Suprapubic skin (tissue), 4 donors: ENCODE data around the gene TIMM23. TPM values are rescaled to one million over a fixed set of nuclear protein-coding genes. Genes with fewer than 3 reads are reported as not detected.

Experiments used
- DNase-seq, 2 donors: peaks; one replicate each; pipeline ENCODE4 v3.0.0-alpha.2; 2019; ENCODE audit warnings: low spot score in 2 of 2
- H3K27ac ChIP-seq: fragments of 200-600 bp; sonication (generic); one replicate; pipeline ENCODE4 v1.5.1; 2019
- H3K27me3 ChIP-seq: fragments of 200-600 bp; sonication (generic); one replicate; pipeline ENCODE4 v1.5.1; 2019
- H3K36me3 ChIP-seq: fragments of 200-600 bp; sonication (generic); one replicate; pipeline ENCODE4 v1.5.1; 2019
- H3K4me1 ChIP-seq: fragments of 200-600 bp; sonication (generic); one replicate; pipeline ENCODE4 v1.5.1; 2019
- H3K4me3 ChIP-seq: fragments of 200-600 bp; sonication (generic); one replicate; pipeline ENCODE4 v1.5.1; 2019; ENCODE audit warnings: mild to moderate bottlenecking
- H3K9me3 ChIP-seq: fragments of 200-600 bp; sonication (generic); one replicate; pipeline ENCODE4 v1.5.1; 2019
- EP300 ChIP-seq: sonication (generic); formaldehyde crosslinking; IDR thresholded peaks from one replicate; pipeline ENCODE4 v1.6.1; 2017; ENCODE audit warnings: antibody characterized with exemption
- POLR2A ChIP-seq, 2 donors: fragments of 450-650 bp; IDR thresholded peaks; one replicate each; pipeline ENCODE4 v1.6.1; 2017; ENCODE audit warnings: antibody characterized with exemption in 2 of 2, mild to moderate bottlenecking in 2 of 2, moderate library complexity in 2 of 2
- POLR2AphosphoS5 ChIP-seq, 3 donors: sonication (generic); formaldehyde crosslinking; IDR thresholded peaks; one replicate each; pipeline ENCODE4 v1.6.1; 2017; ENCODE audit warnings: antibody characterized with exemption in 3 of 3
- WGBS: methylation state at CpG from one replicate; pipeline ENCODE4 v1.1.5; 2018; 5-methylcytosine and 5-hydroxymethylcytosine counted together
- total RNA-seq, 4 donors: library from RNA; depleted of rRNA; stranded (reverse); fragments of >200 nt; gene quantifications; one replicate each; pipeline ENCODE4 v1.1.0, GENCODE V29; 2016
- TF ChIP-seq, protein P1 (sequence below), 2 donors: fragments of 200-600 bp in 1 of 2; fragments of 450-650 bp in 1 of 2; sonication (generic) in 1 of 2; IDR thresholded peaks; one replicate each; pipeline ENCODE4 v1.5.1; 2016 to 2019; ENCODE audit warnings: antibody characterized with exemption in 2 of 2, mild to moderate bottlenecking in 1 of 2, moderate library complexity in 1 of 2

Gene TIMM23
- total RNA-seq, 4 donors from 2014 or later = 35.3 to 72.3 (median 57.6) TPM

GRCh38 chr10:46004963-46005362 is 32.7 kb downstream of the TIMM23 start:
- TF ChIP-seq EP300 (no peak), POLR2A (IDR thresholded peaks at IDR 0.05) (no peak), POLR2AphosphoS5 (IDR thresholded peaks at IDR 0.05) (no peak)
- TF ChIP-seq, protein P1, sequence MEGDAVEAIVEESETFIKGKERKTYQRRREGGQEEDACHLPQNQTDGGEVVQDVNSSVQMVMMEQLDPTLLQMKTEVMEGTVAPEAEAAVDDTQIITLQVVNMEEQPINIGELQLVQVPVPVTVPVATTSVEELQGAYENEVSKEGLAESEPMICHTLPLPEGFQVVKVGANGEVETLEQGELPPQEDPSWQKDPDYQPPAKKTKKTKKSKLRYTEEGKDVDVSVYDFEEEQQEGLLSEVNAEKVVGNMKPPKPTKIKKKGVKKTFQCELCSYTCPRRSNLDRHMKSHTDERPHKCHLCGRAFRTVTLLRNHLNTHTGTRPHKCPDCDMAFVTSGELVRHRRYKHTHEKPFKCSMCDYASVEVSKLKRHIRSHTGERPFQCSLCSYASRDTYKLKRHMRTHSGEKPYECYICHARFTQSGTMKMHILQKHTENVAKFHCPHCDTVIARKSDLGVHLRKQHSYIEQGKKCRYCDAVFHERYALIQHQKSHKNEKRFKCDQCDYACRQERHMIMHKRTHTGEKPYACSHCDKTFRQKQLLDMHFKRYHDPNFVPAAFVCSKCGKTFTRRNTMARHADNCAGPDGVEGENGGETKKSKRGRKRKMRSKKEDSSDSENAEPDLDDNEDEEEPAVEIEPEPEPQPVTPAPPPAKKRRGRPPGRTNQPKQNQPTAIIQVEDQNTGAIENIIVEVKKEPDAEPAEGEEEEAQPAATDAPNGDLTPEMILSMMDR (IDR thresholded peaks at IDR 0.05) = no peak
- H3K36me3 ChIP-seq = peaks cover 90% of the 10 kb centered on the region
- no peak overlapping the region for H3K27ac ChIP-seq
- H3K9me3 ChIP-seq = no peaks in the 10 kb centered on the region
- WGBS = 96% methylated on average over 2 of the region's 2 CpGs
- H3K4me1 ChIP-seq = no peaks in the 10 kb centered on the region
- DNase-seq = no peak
- no peaks in the 10 kb centered on the region for H3K27me3 ChIP-seq
- H3K4me3 ChIP-seq = no peak overlapping the region

- Histone ChIP-seq H3K27me3 (no peaks in the 10 kb centered on the region), H3K36me3 (peaks cover 90% of the 10 kb centered on the region), H3K4me1 (no peaks in the 10 kb centered on the region), H3K27ac (no peak overlapping the region), H3K4me3 (no peak overlapping the region), H3K9me3 (no peaks in the 10 kb centered on the region)
- WGBS = 73% methylated on average over 4 of the region's 4 CpGs
- TF ChIP-seq POLR2AphosphoS5 (IDR thresholded peaks at IDR 0.05) = no peak
- TF ChIP-seq EP300 = no peak
- no peak for TF ChIP-seq POLR2A (IDR thresholded peaks at IDR 0.05)
- TF ChIP-seq, protein P1 (IDR thresholded peaks at IDR 0.05) = no peak
- DNase-seq = no peak
Observed at GRCh38 chr10:46005383-46005782, 33.1 kb downstream of the TIMM23 start.

DNA sequence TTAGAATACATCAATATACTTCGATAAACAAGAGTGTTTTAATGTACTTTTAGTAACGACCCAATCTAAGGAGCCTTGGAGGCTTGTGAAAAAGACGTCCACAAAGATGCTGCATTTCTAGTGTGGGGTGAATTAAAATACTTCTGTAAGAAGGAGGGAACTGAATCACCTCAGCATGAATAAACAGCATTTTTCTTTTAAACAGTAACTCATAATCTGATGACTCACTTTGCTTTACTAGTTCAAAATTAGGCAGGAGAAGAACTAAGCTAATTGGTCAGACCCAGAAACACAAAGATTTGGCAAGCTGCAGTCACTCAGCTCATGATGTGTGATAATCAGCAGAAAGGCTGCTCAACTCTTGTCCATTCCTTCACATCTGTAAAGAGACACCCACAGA is 33.9 kb downstream of the TIMM23 start:
- Histone ChIP-seq H3K27me3 (no peaks in the 10 kb centered on the region), H3K9me3 (no peaks in the 10 kb centered on the region), H3K4me1 (no peaks in the 10 kb centered on the region), H3K4me3 (no peak overlapping the region), H3K36me3 (peaks cover 93% of the 10 kb centered on the region), H3K27ac (no peak overlapping the region)
- no peak for DNase-seq
- 76% methylated on average over 3 of the region's 3 CpGs for WGBS
- TF ChIP-seq EP300 (no peak), POLR2A (IDR thresholded peaks at IDR 0.05) (no peak), POLR2AphosphoS5 (IDR thresholded peaks at IDR 0.05) (no peak)
- TF ChIP-seq, protein P1 (IDR thresholded peaks at IDR 0.05) = no peak

DNA sequence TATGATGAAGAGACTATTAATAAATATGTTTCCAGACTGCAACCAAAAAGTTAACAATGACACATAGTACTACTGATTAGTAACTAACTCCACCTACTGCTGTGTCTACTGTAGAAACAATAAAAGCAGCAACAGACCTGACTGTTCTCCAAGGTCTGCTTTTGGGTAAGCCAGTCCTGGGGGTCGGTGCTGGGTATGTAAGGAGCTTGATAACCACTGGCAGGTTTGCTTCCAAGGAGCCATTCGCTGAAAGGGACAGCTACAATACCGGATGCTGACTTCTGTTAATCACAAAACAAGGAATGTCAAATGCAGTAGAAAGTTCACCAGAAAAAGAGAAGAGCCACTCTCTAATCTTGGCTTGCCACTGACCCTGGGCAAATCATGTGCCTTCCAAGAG is 40.5 kb downstream of the TIMM23 start:
- TF ChIP-seq, protein P1 (IDR thresholded peaks at IDR 0.05) = no peak
- TF ChIP-seq EP300 (no peak), POLR2AphosphoS5 (IDR thresholded peaks at IDR 0.05) (no peak), POLR2A (IDR thresholded peaks at IDR 0.05) (no peak)
- Histone ChIP-seq H3K9me3 (no peaks in the 10 kb centered on the region), H3K4me1 (peaks cover under 1% of the 10 kb centered on the region), H3K27ac (no peak overlapping the region), H3K27me3 (no peaks in the 10 kb centered on the region), H3K36me3 (peaks cover 78% of the 10 kb centered on the region), H3K4me3 (no peak overlapping the region)
- no peak for DNase-seq
- 94% methylated on average over 3 of the region's 3 CpGs for WGBS

GRCh38 chr10:46014206-46014605 is 41.9 kb downstream of the TIMM23 start:
- H3K4me1 ChIP-seq = peaks cover 15% of the 10 kb centered on the region
- H3K4me3 ChIP-seq = no peak overlapping the region
- WGBS = 95% methylated on average over 5 of the region's 5 CpGs

More at GRCh38 chr10:46014206-46014605, 41.9 kb downstream of the TIMM23 start:
- Histone ChIP-seq H3K9me3 (no peaks in the 10 kb centered on the region), H3K36me3 (peaks cover 64% of the 10 kb centered on the region), H3K27ac (no peak overlapping the region), H3K27me3 (no peaks in the 10 kb centered on the region)
- TF ChIP-seq, protein P1 (IDR thresholded peaks at IDR 0.05) = no peak
- TF ChIP-seq POLR2A (IDR thresholded peaks at IDR 0.05) = no peak
- no peak for TF ChIP-seq POLR2AphosphoS5 (IDR thresholded peaks at IDR 0.05)
- TF ChIP-seq EP300 = no peak
- no peak for DNase-seq
